ENCODE data around the gene TARS1. TPM values are rescaled to one million over a fixed set of nuclear protein-coding genes. Genes with fewer than 3 reads are reported as not detected.

TARS1 gene
- total RNA-seq (99.5 TPM), polyA plus RNA-seq (ENCODE audit: insufficient read depth, low read depth, low replicate concordance) (66.0 TPM)
- long read RNA-seq, donor 1, full-length matches to known transcripts = 17 of 29 reads
- long read RNA-seq, donor 1, partial matches to known transcripts = 12 of 29 reads
- long read RNA-seq, donor 1, other reads (novel, unspliced or antisense) = 0 of 29 reads
- long read RNA-seq, donor 2, full-length matches to known transcripts = 16 of 21 reads
- long read RNA-seq, donor 2, partial matches to known transcripts = 5 of 21 reads
- long read RNA-seq, donor 2, other reads (novel, unspliced or antisense) = 0 of 21 reads
- long read RNA-seq, donor 3, full-length matches to known transcripts = 21 of 21 reads
- long read RNA-seq, donor 3, partial matches to known transcripts = 0 of 21 reads
- long read RNA-seq, donor 3, other reads (novel, unspliced or antisense) = 0 of 21 reads
- long read RNA-seq, donor 4, full-length matches to known transcripts = 20 of 30 reads
- long read RNA-seq, donor 4, partial matches to known transcripts = 10 of 30 reads
- long read RNA-seq, donor 4, other reads (novel, unspliced or antisense) = 0 of 30 reads
- long read RNA-seq, donor 5, full-length matches to known transcripts = 3 of 3 reads
- long read RNA-seq, donor 5, partial matches to known transcripts = 0 of 3 reads
- long read RNA-seq, donor 5, other reads (novel, unspliced or antisense) = 0 of 3 reads
- long read RNA-seq, donor 6, full-length matches to known transcripts = 27 of 56 reads
- long read RNA-seq, donor 6, partial matches to known transcripts = 29 of 56 reads
- long read RNA-seq, donor 6, other reads (novel, unspliced or antisense) = 0 of 56 reads
- long read RNA-seq, donor 7, full-length matches to known transcripts = 59 of 63 reads
- long read RNA-seq, donor 7, partial matches to known transcripts = 2 of 63 reads
- long read RNA-seq, donor 7, other reads (novel, unspliced or antisense) = 2 of 63 reads
- long read RNA-seq, donor 8, full-length matches to known transcripts = 9 of 16 reads
- long read RNA-seq, donor 8, partial matches to known transcripts = 7 of 16 reads
- long read RNA-seq, donor 8, other reads (novel, unspliced or antisense) = 0 of 16 reads
- long read RNA-seq, donor 9, full-length matches to known transcripts = 11 of 20 reads
- long read RNA-seq, donor 9, partial matches to known transcripts = 9 of 20 reads
- long read RNA-seq, donor 9, other reads (novel, unspliced or antisense) = 0 of 20 reads
- long read RNA-seq, donor 10, full-length matches to known transcripts = 11 of 16 reads
- long read RNA-seq, donor 10, partial matches to known transcripts = 5 of 16 reads
- long read RNA-seq, donor 10, other reads (novel, unspliced or antisense) = 0 of 16 reads

- Histone ChIP-seq H3K9ac (ENCODE audit: low read length in 3 of 3) (peak within 1 kb of the TSS; percentile 56 to 78 (median 69)), H3K4me1 (ENCODE audit: control insufficient read depth in 2 of 3, insufficient read depth in 2 of 3, low read depth in 1 of 3, low read length in 3 of 3) (peaks cover 8 to 16% (median 14%) of the 10 kb centered on the region in 3 donors), H3K27me3 (ENCODE audit: control insufficient read depth, insufficient read depth, low read length) (no peaks in the 10 kb centered on the region), H3K9me3 (ENCODE audit: control insufficient read depth in 2 of 3, insufficient read depth in 1 of 3, low read length in 3 of 3) (no peaks in the 10 kb centered on the region), H3K36me3 (ENCODE audit: control insufficient read depth in 2 of 3, insufficient read depth in 3 of 3, low read length in 3 of 3) (peaks cover 0 to 6% (median 0%) of the 10 kb centered on the region in 3 donors), H3K27ac (ENCODE audit: low read depth in 2 of 2, low read length in 2 of 2) (peak within 1 kb of the TSS; percentile 87 to 97), H3K4me3 (ENCODE audit: low read length in 3 of 3) (peak within 1 kb of the TSS; percentile 82 to 98 (median 85))
- peak; percentile 99 to 100 (median 99) for DNase-seq
- FAIRE-seq = peak; percentile 94
- intact Hi-C loops (cut with DNase I) = no loop called here
- no peak for TF ChIP-seq CTCF (IDR thresholded peaks at IDR 0.05; ENCODE audit: borderline replicate concordance, extremely low read depth, insufficient read depth)
Measured at GRCh38 chr5:33440482-33441240, at the start of gene TARS1. Gene TARS1, plus strand, starts transcription at chr5:33440965. Its CDS starts 122 bp downstream, at chr5:33441087.

GRCh38 chr5:33398501-33398900, 42.3 kb upstream of the TARS1 start:
- FAIRE-seq (no peak), DNase-seq (no peak)
- no peak overlapping the region for H3K9ac ChIP-seq (ENCODE audit: low read length in 3 of 3)
- H3K27me3 ChIP-seq (ENCODE audit: control insufficient read depth, insufficient read depth, low read length) = no peaks in the 10 kb centered on the region
- intact Hi-C loops (cut with DNase I) = no loop called here
- H3K4me1 ChIP-seq (ENCODE audit: control insufficient read depth in 2 of 3, insufficient read depth in 2 of 3, low read depth in 1 of 3, low read length in 3 of 3) = no peaks in the 10 kb centered on the region
- no peak overlapping the region for H3K4me3 ChIP-seq (ENCODE audit: low read length in 3 of 3)
- TF ChIP-seq CTCF (IDR thresholded peaks at IDR 0.05; ENCODE audit: borderline replicate concordance, extremely low read depth, insufficient read depth) = no peak
- no peak overlapping the region for H3K27ac ChIP-seq (ENCODE audit: low read depth in 2 of 2, low read length in 2 of 2)
- H3K9me3 ChIP-seq (ENCODE audit: control insufficient read depth in 2 of 3, insufficient read depth in 1 of 3, low read length in 3 of 3) = no peaks in the 10 kb centered on the region
- H3K36me3 ChIP-seq (ENCODE audit: control insufficient read depth in 2 of 3, insufficient read depth in 3 of 3, low read length in 3 of 3) = no peaks in the 10 kb centered on the region

- H3K36me3 ChIP-seq (ENCODE audit: control insufficient read depth in 2 of 3, insufficient read depth in 3 of 3, low read length in 3 of 3) = no peaks in the 10 kb centered on the region
- intact Hi-C loops (cut with DNase I) = no loop called here
- FAIRE-seq (no peak), DNase-seq (no peak)
- H3K27ac ChIP-seq (ENCODE audit: low read depth in 2 of 2, low read length in 2 of 2) = no peak overlapping the region
- no peaks in the 10 kb centered on the region for H3K9me3 ChIP-seq (ENCODE audit: control insufficient read depth in 2 of 3, insufficient read depth in 1 of 3, low read length in 3 of 3)
- no peak for TF ChIP-seq CTCF (IDR thresholded peaks at IDR 0.05; ENCODE audit: borderline replicate concordance, extremely low read depth, insufficient read depth)
- no peaks in the 10 kb centered on the region for H3K27me3 ChIP-seq (ENCODE audit: control insufficient read depth, insufficient read depth, low read length)
- no peaks in the 10 kb centered on the region for H3K4me1 ChIP-seq (ENCODE audit: control insufficient read depth in 2 of 3, insufficient read depth in 2 of 3, low read depth in 1 of 3, low read length in 3 of 3)
- H3K4me3 ChIP-seq (ENCODE audit: low read length in 3 of 3) = no peak overlapping the region
- H3K9ac ChIP-seq (ENCODE audit: low read length in 3 of 3) = no peak overlapping the region
Measured at GRCh38 chr5:33400675-33401074, 40.1 kb upstream of the TARS1 start.
